Gastrocnemius medialis (tissue), 4 donors: Measurements from ENCODE around the gene MAPK8.

Source experiments
- CTCF ChIP-seq, 5 experiments: fragments of 450-650 bp in 3 of 5; fragments of 200-600 bp in 2 of 5; sonication (generic) in 2 of 5; IDR thresholded peaks in 4 of 5; conservative IDR thresholded peaks in 1 of 5; 1 replicate in 4 of 5; 2 replicates in 1 of 5; pipeline ENCODE4 v1.5.1; 2016 to 2019; ENCODE audit warnings: antibody characterized with exemption in 5 of 5, mild to moderate bottlenecking in 3 of 5, moderate library complexity in 3 of 5
- POLR2A ChIP-seq, 2 donors: fragments of 450-650 bp; IDR thresholded peaks; one replicate each; pipeline ENCODE4 v1.6.1; 2017; ENCODE audit warnings: antibody characterized with exemption in 2 of 2, mild to moderate bottlenecking in 2 of 2, moderate library complexity in 2 of 2

- no peak for TF ChIP-seq CTCF (IDR thresholded peaks at IDR 0.05 in 4 of 5, conservative IDR thresholded peaks at IDR 0.05 in 1 of 5)
- no peak for TF ChIP-seq POLR2A (IDR thresholded peaks at IDR 0.05)
These were observed 93.1 kb downstream of the MAPK8 start for GRCh38 chr10:48399551-48399950.
